GM12891 (cell line): ENCODE data around the gene TACC2.

Experiments
- PAX5 ChIP-seq: IDR thresholded peaks from 2 replicates; pipeline ENCODE4 v1.6.1; 2011; ENCODE audit warnings: low read length, moderate library complexity, mild to moderate bottlenecking; ENCODE audit not compliant: insufficient read depth, severe bottlenecking
- POLR2A ChIP-seq: IDR thresholded peaks from 2 replicates; pipeline ENCODE4 v1.6.1; 2011; ENCODE audit warnings: low read depth, low read length, control low read depth
- POLR2AphosphoS5 ChIP-seq: IDR thresholded peaks from 2 replicates; pipeline ENCODE4 v1.6.1; 2011; ENCODE audit warnings: low read depth, low read length, control low read depth
- POU2F2 ChIP-seq: IDR thresholded peaks from 2 replicates; pipeline ENCODE4 v1.6.1; 2011; ENCODE audit warnings: low read depth, mild to moderate bottlenecking, control low read depth, low read length, moderate library complexity
- TAF1 ChIP-seq: IDR thresholded peaks from 2 replicates; pipeline ENCODE4 v1.6.1; 2011; ENCODE audit warnings: low read depth, low read length, control low read depth

DNA sequence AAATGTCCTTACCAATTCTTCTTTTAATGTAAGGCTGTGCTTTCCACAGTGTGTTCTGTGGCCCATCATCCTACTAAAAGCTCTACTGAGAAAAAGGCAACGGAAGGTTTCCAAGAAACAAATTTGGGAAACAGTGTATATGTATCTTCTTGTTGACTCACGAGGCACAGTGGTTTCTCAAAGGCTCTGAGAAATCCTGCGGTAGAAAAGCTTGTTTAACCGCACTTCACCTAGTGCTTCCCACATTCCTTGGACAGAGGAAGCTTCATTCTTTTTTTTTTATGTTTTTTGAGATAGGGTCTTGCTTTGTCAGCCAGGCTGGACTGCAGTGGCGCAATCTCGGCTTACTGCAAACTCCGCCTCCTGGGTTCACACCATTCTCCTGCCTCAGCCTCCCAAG, 84.5 kb downstream of the TACC2 start:
- no peak for TF ChIP-seq POLR2A
- no peak for TF ChIP-seq TAF1
- no peak for TF ChIP-seq POLR2AphosphoS5
- TF ChIP-seq POU2F2 = no peak
- TF ChIP-seq PAX5 = no peak
